ENCODE results near the gene REEP5. TPM values are rescaled to one million over a fixed set of nuclear protein-coding genes. Genes with fewer than 3 reads are reported as not detected.

Gene REEP5
- total and polyA plus RNA-seq, 2 of the 4 experiments (the other 2 are of a cell fraction): 49.3 to 82.0 TPM

DNA sequence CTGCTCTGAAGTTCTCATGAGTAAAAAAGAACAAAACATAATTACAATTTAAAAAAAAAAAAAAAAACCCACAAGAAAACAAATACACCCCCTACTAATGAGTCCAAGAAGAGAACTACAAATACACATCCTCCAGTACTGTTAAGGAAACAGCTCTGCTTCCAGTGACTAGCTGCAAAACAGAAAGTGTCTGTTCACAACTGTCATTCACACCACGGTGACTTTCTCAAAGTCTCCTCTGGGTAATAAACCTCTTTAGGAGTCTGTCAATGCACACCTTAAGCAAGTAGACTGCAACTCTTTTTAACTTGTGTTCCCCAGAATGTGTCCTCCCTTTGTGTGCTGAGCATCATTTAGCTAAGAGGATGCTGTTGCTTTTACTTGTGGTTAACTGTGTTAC, 6.2 kb downstream of the REEP5 start:
- Histone ChIP-seq H3K9me1 (ENCODE audit: insufficient read depth, low read length) (peaks cover 17% of the 10 kb centered on the region), H4K8ac (ENCODE audit: low read depth in 2 of 2, low read length in 2 of 2) (no peak overlapping the region), H2AFZ (replicated peaks; ENCODE audit: low read length, poor library complexity) (no peak overlapping the region), H3K18ac (ENCODE audit: low read depth, low read length) (no peak overlapping the region), H3K4me1 (ENCODE audit: control insufficient read depth, insufficient read depth, low read length) (peaks cover 9% of the 10 kb centered on the region), H3K36me3 (ENCODE audit: control insufficient read depth, insufficient read depth, low read length) (peaks cover 19% of the 10 kb centered on the region), H3K56ac (ENCODE audit: extremely low read depth, insufficient read depth, low read length) (no peak overlapping the region), H2AK9ac (replicated peaks; ENCODE audit: low read depth, low read length, poor library complexity) (no peak overlapping the region), H3K4me3 (ENCODE audit: insufficient read depth, low read depth, low read length) (no peak overlapping the region), H3K9me3 (ENCODE audit: control insufficient read depth, insufficient read depth, low read length) (no peaks in the 10 kb centered on the region), H3K27ac (ENCODE audit: insufficient read depth, low read length) (no peak overlapping the region), H3K4ac (ENCODE audit: low read depth, low read length) (no peak overlapping the region), H2BK5ac (ENCODE audit: low read depth, low read length, poor library complexity, severe bottlenecking) (no peak overlapping the region), H4K20me1 (ENCODE audit: insufficient read depth, low read length) (peaks cover 50% of the 10 kb centered on the region), H4K91ac (ENCODE audit: insufficient read depth, low read depth, low read length) (no peak overlapping the region), H3K14ac (replicated peaks; ENCODE audit: low read depth, low read length) (0 out of 2 replicates have a peak overlapping the region, but pooled peaks have one; percentile 57), H2BK120ac (ENCODE audit: low read depth, low read length) (no peak overlapping the region), H4K5ac (ENCODE audit: low read depth, low read length) (no peak overlapping the region), H2BK15ac (ENCODE audit: low read depth, low read length) (no peak overlapping the region), H2AK5ac (ENCODE audit: low read depth, low read length) (no peak overlapping the region), H3K79me1 (ENCODE audit: low read depth in 1 of 2, low read length in 2 of 2) (peaks cover 38 to 80% of the 10 kb centered on the region in 2 experiments), H3K9ac (ENCODE audit: low read depth, low read length) (no peak overlapping the region), H3K4me2 (ENCODE audit: low read depth, low read length) (no peak overlapping the region), H3K27me3 (ENCODE audit: control insufficient read depth, insufficient read depth, low read length) (no peaks in the 10 kb centered on the region), H2BK20ac (ENCODE audit: low read depth, low read length) (no peak overlapping the region), H3K23ac (ENCODE audit: low read depth, low read length) (peak overlapping the region; percentile 51; the same call in 1 of the 2 replicates)
- intact Hi-C loops (cut with micrococcal nuclease) (loop anchor here (2.0 kb wide), 1 partner anchor 49 kb away; no protein-coding TSS in a partner anchor), in situ Hi-C loops (cut with MboI; ENCODE audit: low sequenced_read_pairs) (no loop called here), dilution Hi-C loops (cut with HindIII; ENCODE audit: low sequenced_read_pairs, unreplicated experiment) (no loop called here)
- ChIA-PET POLR2A (ENCODE audit: unreplicated experiment) (interaction anchor here (0.7 kb wide), 2 partner anchors 136 to 1343 kb away, joined by 3 to 4 read pairs; no protein-coding TSS in a partner anchor), CTCF (interaction anchor here (0.6 to 1.0 kb wide), 2 partner anchors 56 to 369 kb away, joined by 3 to 4 read pairs; no protein-coding TSS in a partner anchor)
- WGBS, 2 experiments (ENCODE audit: extremely low coverage in 2 of 2, insufficient read length in 1 of 2): no CpG with 5 or more reads among the region's 1 CpG
- TF ChIP-seq RAD21 (IDR thresholded peaks at IDR 0.05; ENCODE audit: low read length): no peak
- TF ChIP-seq CTCF (conservative IDR thresholded peaks at IDR 0.05; ENCODE audit: low read depth, low read length): no peak
- no peak for TF ChIP-seq MXI1 (IDR thresholded peaks at IDR 0.05; ENCODE audit: borderline replicate concordance, low read depth, low read length)
- no peak for TF ChIP-seq ELK1 (IDR thresholded peaks at IDR 0.05; ENCODE audit: borderline replicate concordance, low read depth, low read length)
- no peak for TF ChIP-seq FOS (IDR thresholded peaks at IDR 0.05; ENCODE audit: low read depth, low read length)
- no peak for TF ChIP-seq CEBPB (IDR thresholded peaks at IDR 0.05; ENCODE audit: low read depth, low read length)
- TF ChIP-seq SMC3 (IDR thresholded peaks at IDR 0.05; ENCODE audit: low read depth, low read length): no peak
- ATAC-seq (ENCODE audit: low read depth): no peak
- BruUV-seq (replicated peaks): no TSS peak
- no peak for DNase-seq
